Gastrocnemius medialis (tissue), 4 donors: Measurements from ENCODE around the gene PYURF.

Experiments used
- POLR2A ChIP-seq, 2 donors: fragments of 450-650 bp; IDR thresholded peaks; one replicate each; pipeline ENCODE4 v1.6.1; 2017; ENCODE audit warnings: antibody characterized with exemption in 2 of 2, mild to moderate bottlenecking in 2 of 2, moderate library complexity in 2 of 2
- TF ChIP-seq, protein P1 (sequence below), 5 experiments: fragments of 450-650 bp in 3 of 5; fragments of 200-600 bp in 2 of 5; sonication (generic) in 2 of 5; IDR thresholded peaks in 4 of 5; conservative IDR thresholded peaks in 1 of 5; 1 replicate in 4 of 5; 2 replicates in 1 of 5; pipeline ENCODE4 v1.5.1; 2016 to 2019; ENCODE audit warnings: antibody characterized with exemption in 5 of 5, mild to moderate bottlenecking in 3 of 5, moderate library complexity in 3 of 5

DNA sequence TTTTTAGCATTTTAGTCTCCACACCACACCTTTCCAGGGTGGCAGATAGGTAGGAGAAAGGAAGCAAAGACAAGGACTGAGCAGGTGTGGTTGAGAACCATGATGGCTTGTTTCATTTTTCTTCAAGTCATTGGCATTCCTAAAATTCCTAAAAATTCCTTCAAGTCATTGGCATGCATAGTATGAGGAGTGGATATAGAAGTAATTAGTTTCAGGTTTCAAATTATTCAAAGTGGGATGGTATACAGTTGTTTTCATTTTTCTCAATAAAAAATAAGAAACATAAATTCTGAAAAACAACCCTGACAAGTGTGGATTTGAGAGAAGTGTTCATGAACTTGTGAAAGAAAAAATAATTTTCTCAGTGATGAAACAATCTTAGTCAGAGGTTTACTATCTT, 46.4 kb upstream of the PYURF start:
- TF ChIP-seq, protein P1, sequence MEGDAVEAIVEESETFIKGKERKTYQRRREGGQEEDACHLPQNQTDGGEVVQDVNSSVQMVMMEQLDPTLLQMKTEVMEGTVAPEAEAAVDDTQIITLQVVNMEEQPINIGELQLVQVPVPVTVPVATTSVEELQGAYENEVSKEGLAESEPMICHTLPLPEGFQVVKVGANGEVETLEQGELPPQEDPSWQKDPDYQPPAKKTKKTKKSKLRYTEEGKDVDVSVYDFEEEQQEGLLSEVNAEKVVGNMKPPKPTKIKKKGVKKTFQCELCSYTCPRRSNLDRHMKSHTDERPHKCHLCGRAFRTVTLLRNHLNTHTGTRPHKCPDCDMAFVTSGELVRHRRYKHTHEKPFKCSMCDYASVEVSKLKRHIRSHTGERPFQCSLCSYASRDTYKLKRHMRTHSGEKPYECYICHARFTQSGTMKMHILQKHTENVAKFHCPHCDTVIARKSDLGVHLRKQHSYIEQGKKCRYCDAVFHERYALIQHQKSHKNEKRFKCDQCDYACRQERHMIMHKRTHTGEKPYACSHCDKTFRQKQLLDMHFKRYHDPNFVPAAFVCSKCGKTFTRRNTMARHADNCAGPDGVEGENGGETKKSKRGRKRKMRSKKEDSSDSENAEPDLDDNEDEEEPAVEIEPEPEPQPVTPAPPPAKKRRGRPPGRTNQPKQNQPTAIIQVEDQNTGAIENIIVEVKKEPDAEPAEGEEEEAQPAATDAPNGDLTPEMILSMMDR (IDR thresholded peaks at IDR 0.05 in 4 of 5, conservative IDR thresholded peaks at IDR 0.05 in 1 of 5), result no peak
- TF ChIP-seq POLR2A (IDR thresholded peaks at IDR 0.05), result no peak
